Measurements from ENCODE around the gene ANKRD37.

ANKRD37 gene

GRCh38 chr4:185381288-185382196, 15.1 kb upstream of the ANKRD37 start:
- no peak for DNase-seq

- no peak for DNase-seq
Measured at GRCh38 chr4:185382754-185383153, 13.9 kb upstream of the ANKRD37 start.

GRCh38 chr4:185383451-185383850, 13.2 kb upstream of the ANKRD37 start:
- DNase-seq = no peak

GRCh38 chr4:185384061-185384460, 12.6 kb upstream of the ANKRD37 start:
- DNase-seq = no peak

- peak; percentile 89 for DNase-seq
Measured at GRCh38 chr4:185384930-185385331, 11.7 kb upstream of the ANKRD37 start.

GRCh38 chr4:185387957-185388356, 8.7 kb upstream of the ANKRD37 start:
- DNase-seq = no peak

GRCh38 chr4:185390941-185391340, 5.7 kb upstream of the ANKRD37 start:
- DNase-seq = no peak

- DNase-seq = no peak
Measured at GRCh38 chr4:185392156-185392555, 4.5 kb upstream of the ANKRD37 start.

GRCh38 chr4:185394568-185395237, 1.9 kb upstream of the ANKRD37 start:
- peak; percentile 71 for DNase-seq

- peak; percentile 77 for DNase-seq
Measured at GRCh38 chr4:185395238-185395955, 1.2 kb upstream of the ANKRD37 start, which contains the start of gene LRP2BP. Gene LRP2BP (minus strand): TSS chr4:185395924. CDS start chr4:185378186, 17,738 bp downstream.

GRCh38 chr4:185395956-185396723, 501 bp upstream of the ANKRD37 start:
- peak; percentile 98 for DNase-seq

GRCh38 chr4:185398618-185399017, 2.0 kb downstream of the ANKRD37 start:
- DNase-seq = no peak

GRCh38 chr4:185399466-185399865, 2.8 kb downstream of the ANKRD37 start:
- no peak for DNase-seq

GRCh38 chr4:185404031-185404430, 7.4 kb downstream of the ANKRD37 start:
- no peak for DNase-seq

- no peak for DNase-seq
Measured at GRCh38 chr4:185405296-185405999, 8.8 kb downstream of the ANKRD37 start.

GRCh38 chr4:185408432-185408831, 11.8 kb downstream of the ANKRD37 start:
- no peak for DNase-seq

- no peak for DNase-seq
Measured at GRCh38 chr4:185411849-185412248, 15.2 kb downstream of the ANKRD37 start.

- DNase-seq = no peak
Measured at GRCh38 chr4:185412412-185412811, 15.8 kb downstream of the ANKRD37 start.

- DNase-seq = no peak
Measured at GRCh38 chr4:185416955-185417354, 20.3 kb downstream of the ANKRD37 start.

- no peak for DNase-seq
Measured at GRCh38 chr4:185421366-185422124, 24.9 kb downstream of the ANKRD37 start.

Data from OCI-M1 (cell line).